ENCODE results near the gene ACACB. TPM values are rescaled to one million over a fixed set of nuclear protein-coding genes. Genes with fewer than 3 reads are reported as not detected.

ACACB gene
- total RNA-seq, 1 donor, result 6.4 TPM

GRCh38 chr12:109268896-109269295 is 152.5 kb downstream of the ACACB start:
- Histone ChIP-seq H3K9me3 (ENCODE audit: low read depth, low read length) (no peaks in the 10 kb centered on the region), H3K27me3 (ENCODE audit: insufficient read depth, low read length) (no peaks in the 10 kb centered on the region), H3K4me3 (ENCODE audit: low read length) (no peak overlapping the region), H3K4me1 (ENCODE audit: insufficient read depth, low read length) (no peaks in the 10 kb centered on the region)

GRCh38 chr12:109269428-109269827 is 153.0 kb downstream of the ACACB start:
- Histone ChIP-seq H3K27me3 (ENCODE audit: insufficient read depth, low read length) (no peaks in the 10 kb centered on the region), H3K9me3 (ENCODE audit: low read depth, low read length) (no peaks in the 10 kb centered on the region), H3K4me1 (ENCODE audit: insufficient read depth, low read length) (no peaks in the 10 kb centered on the region), H3K4me3 (ENCODE audit: low read length) (no peak overlapping the region)

- no peaks in the 10 kb centered on the region for H3K4me1 ChIP-seq (ENCODE audit: insufficient read depth, low read length)
- no peaks in the 10 kb centered on the region for H3K27me3 ChIP-seq (ENCODE audit: insufficient read depth, low read length)
- no peaks in the 10 kb centered on the region for H3K9me3 ChIP-seq (ENCODE audit: low read depth, low read length)
- no peak overlapping the region for H3K4me3 ChIP-seq (ENCODE audit: low read length)
Measured at GRCh38 chr12:109270494-109270893, 154.1 kb downstream of the ACACB start.

DNA sequence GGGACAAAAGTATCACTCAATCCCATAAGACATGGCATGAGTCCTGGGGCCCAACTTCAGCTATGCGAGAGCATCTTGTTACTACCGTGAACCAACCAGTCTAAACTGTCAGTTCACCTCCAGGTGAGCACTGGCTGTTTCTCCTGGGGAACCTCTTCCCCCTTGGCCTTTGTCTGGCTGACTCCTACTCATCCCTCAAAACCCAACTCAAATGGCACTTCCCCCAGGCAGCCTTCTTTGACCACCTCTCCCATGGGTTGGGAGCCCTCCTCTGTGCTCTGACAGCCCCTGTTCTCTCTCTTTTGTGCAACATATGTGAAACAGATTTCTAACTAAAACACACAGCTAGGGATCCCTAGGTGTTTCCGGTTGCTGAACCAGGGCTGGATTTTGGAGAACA is 155.0 kb downstream of the ACACB start:
- Histone ChIP-seq H3K9me3 (ENCODE audit: low read depth, low read length) (no peaks in the 10 kb centered on the region), H3K4me1 (ENCODE audit: insufficient read depth, low read length) (no peaks in the 10 kb centered on the region), H3K4me3 (ENCODE audit: low read length) (no peak overlapping the region), H3K27me3 (ENCODE audit: insufficient read depth, low read length) (no peaks in the 10 kb centered on the region)

DNA sequence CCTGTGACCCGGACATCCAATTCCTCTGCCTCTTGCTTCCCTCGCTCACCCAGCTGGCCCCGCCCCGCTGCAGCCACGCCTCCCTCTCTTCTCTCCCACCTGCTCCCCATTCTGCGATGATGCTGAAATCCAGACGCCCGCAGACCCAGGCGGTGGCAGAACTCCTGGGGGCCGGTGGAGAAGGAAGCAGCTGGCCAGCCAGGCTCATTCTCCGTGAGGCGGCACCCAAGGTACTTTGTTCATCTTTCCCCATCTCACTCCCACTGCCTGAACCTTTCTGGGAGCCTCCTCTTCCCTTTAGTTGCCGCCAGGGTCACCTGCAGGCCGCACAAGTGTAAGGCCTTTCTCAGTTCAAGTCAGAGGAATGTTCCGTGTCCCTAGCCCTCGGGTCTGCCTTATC is 157.0 kb downstream of the ACACB start:
- Histone ChIP-seq H3K9me3 (ENCODE audit: low read depth, low read length) (no peaks in the 10 kb centered on the region), H3K4me3 (ENCODE audit: low read length) (no peak overlapping the region), H3K27me3 (ENCODE audit: insufficient read depth, low read length) (no peaks in the 10 kb centered on the region), H3K4me1 (ENCODE audit: insufficient read depth, low read length) (no peaks in the 10 kb centered on the region)

DNA sequence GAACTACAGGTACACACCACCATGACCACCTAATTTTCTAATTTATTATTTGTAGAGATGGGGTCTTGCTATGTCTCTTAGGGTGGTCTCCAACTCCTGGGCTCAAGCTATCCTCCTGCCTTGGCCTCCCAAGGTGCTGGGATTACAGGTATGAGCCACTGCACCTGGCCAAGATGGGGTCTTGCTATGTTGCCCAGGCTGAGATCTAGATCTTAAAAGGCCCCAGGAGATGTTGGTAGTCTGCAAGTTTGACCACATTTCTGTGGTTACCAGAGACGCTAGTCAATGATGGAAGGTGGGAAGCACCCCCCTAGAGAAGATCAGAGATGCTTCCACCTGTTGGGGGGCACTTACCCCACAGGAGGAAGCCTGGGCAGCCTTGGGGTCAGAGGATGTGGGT is 158.0 kb downstream of the ACACB start:
- no peaks in the 10 kb centered on the region for H3K27me3 ChIP-seq (ENCODE audit: insufficient read depth, low read length)
- no peaks in the 10 kb centered on the region for H3K9me3 ChIP-seq (ENCODE audit: low read depth, low read length)
- H3K4me1 ChIP-seq (ENCODE audit: insufficient read depth, low read length), result no peaks in the 10 kb centered on the region
- no peak overlapping the region for H3K4me3 ChIP-seq (ENCODE audit: low read length)

DNA sequence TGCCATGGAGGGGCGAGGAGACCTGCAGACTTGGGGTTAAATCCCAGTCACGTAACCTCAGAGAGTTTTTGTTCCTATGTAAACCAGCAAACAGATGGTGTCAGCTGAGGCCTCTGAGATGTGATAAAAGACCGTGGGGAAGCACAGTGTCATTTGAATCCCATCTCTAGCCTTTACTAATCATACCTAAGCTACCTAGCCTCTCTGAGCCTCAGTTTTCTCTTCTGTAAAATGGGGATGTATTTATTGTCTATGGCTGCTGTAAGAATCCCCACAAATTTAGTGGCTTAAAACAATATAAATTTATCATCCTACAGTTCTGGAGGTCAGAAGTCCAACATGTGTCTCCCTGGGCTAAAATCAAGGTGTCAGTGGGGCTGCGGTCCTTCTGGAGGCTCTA is 158.8 kb downstream of the ACACB start:
- H3K27me3 ChIP-seq (ENCODE audit: insufficient read depth, low read length), result no peaks in the 10 kb centered on the region
- no peaks in the 10 kb centered on the region for H3K9me3 ChIP-seq (ENCODE audit: low read depth, low read length)
- no peak overlapping the region for H3K4me3 ChIP-seq (ENCODE audit: low read length)
- H3K4me1 ChIP-seq (ENCODE audit: insufficient read depth, low read length), result no peaks in the 10 kb centered on the region

DNA sequence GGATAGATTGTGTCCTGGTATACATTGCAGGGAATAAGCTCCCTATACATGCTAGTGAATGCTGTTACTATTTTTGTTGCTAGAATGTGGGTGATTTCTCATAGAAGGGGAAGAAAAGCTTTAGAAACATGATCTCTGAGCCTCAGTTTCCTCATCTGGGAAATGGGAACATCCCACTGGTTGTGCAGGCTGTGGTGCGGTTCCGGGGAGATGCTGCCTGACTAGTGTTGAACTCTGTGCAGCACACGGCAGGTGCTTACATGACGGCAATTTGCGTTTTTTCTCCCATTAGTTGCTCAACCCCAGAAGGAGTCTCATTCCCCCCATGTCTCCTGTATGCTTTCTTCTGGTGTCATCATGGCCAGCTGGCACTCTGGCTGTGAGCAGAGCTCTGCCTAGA is 159.8 kb downstream of the ACACB start:
- Histone ChIP-seq H3K4me1 (ENCODE audit: insufficient read depth, low read length) (no peaks in the 10 kb centered on the region), H3K27me3 (ENCODE audit: insufficient read depth, low read length) (no peaks in the 10 kb centered on the region), H3K9me3 (ENCODE audit: low read depth, low read length) (no peaks in the 10 kb centered on the region), H3K4me3 (ENCODE audit: low read length) (no peak overlapping the region)

- H3K9me3 ChIP-seq (ENCODE audit: low read depth, low read length), result no peaks in the 10 kb centered on the region
- H3K4me3 ChIP-seq (ENCODE audit: low read length), result no peak overlapping the region
- H3K27me3 ChIP-seq (ENCODE audit: insufficient read depth, low read length), result no peaks in the 10 kb centered on the region
- H3K4me1 ChIP-seq (ENCODE audit: insufficient read depth, low read length), result no peaks in the 10 kb centered on the region
Measured at GRCh38 chr12:109277255-109277898, 161.0 kb downstream of the ACACB start.

GRCh38 chr12:109277899-109278762 is 161.7 kb downstream of the ACACB start:
- Histone ChIP-seq H3K27me3 (ENCODE audit: insufficient read depth, low read length) (no peaks in the 10 kb centered on the region), H3K4me3 (ENCODE audit: low read length) (no peak overlapping the region), H3K4me1 (ENCODE audit: insufficient read depth, low read length) (no peaks in the 10 kb centered on the region), H3K9me3 (ENCODE audit: low read depth, low read length) (no peaks in the 10 kb centered on the region)

DNA sequence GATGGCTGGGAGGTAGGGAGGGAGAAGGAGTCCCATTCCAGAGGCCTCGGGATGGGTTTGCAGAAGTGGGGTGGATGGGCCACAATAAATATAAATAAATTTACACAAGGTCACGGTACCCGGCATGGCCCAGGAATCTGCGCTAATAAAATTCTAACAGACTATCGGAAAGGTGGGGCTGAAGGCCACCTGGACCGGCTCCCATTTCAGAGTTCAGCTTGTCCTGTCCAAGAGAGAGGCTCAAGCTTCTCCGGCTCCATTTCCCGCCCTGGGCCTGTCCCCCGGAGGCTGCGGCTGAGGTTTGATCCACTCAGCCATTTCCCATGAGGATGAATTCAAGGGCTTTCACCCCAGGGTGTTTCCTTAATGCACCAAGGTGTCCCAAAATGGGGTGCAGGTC is 162.5 kb downstream of the ACACB start:
- Histone ChIP-seq H3K9me3 (ENCODE audit: low read depth, low read length) (no peaks in the 10 kb centered on the region), H3K4me1 (ENCODE audit: insufficient read depth, low read length) (no peaks in the 10 kb centered on the region), H3K27me3 (ENCODE audit: insufficient read depth, low read length) (no peaks in the 10 kb centered on the region), H3K4me3 (ENCODE audit: low read length) (no peak overlapping the region)

- Histone ChIP-seq H3K4me3 (ENCODE audit: low read length) (no peak overlapping the region), H3K4me1 (ENCODE audit: insufficient read depth, low read length) (no peaks in the 10 kb centered on the region), H3K9me3 (ENCODE audit: low read depth, low read length) (no peaks in the 10 kb centered on the region), H3K27me3 (ENCODE audit: insufficient read depth, low read length) (no peaks in the 10 kb centered on the region)
Measured at GRCh38 chr12:109279525-109279924, 163.1 kb downstream of the ACACB start.

DNA sequence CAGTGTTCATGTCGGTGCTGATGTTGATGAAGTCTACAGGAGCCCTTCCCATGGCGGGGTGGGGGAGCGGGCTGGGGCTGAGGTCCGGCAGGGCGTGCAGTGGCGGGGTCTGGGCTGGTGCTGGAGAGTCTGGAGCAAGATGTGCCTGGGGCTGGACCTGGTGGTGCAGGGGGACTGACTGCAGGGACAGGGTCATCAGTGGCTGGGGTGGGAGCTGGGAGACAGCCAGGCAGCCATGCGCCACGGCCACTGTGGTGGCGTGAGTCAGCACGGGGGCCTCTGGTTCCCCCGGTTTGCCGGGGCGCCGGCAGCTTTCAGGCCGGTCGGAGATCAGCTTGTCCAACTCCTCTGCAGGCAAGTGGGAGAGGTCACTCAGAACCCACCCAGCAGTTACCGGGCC is 165.1 kb downstream of the ACACB start:
- no peaks in the 10 kb centered on the region for H3K9me3 ChIP-seq (ENCODE audit: low read depth, low read length)

DNA sequence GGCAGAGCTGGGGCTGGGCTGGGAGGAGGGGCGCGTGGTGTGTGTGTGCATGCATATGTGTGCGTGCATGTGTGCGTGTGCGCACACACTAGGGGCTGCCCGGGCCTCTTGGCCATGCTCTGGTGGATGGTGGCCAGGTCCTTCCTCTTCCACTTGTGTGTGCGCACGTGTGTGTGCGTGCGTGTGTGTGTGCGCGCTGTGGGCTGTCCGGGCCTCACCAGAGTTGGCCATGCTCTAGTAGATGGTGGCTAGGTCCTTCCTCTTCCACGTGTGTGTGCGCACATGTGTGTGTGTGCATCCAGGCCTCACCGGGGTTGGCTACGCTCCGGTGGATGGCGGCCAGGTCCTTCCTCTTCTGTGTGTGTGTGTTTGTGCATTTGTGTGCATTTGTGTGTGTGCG is 168.0 kb downstream of the ACACB start:
- Histone ChIP-seq H3K27me3 (ENCODE audit: insufficient read depth, low read length) (no peaks in the 10 kb centered on the region), H3K9me3 (ENCODE audit: low read depth, low read length) (no peaks in the 10 kb centered on the region), H3K4me3 (ENCODE audit: low read length) (no peak overlapping the region), H3K4me1 (ENCODE audit: insufficient read depth, low read length) (no peaks in the 10 kb centered on the region)

More for the DNA sequence above, 165.1 kb downstream of the ACACB start:
- Histone ChIP-seq H3K27me3 (ENCODE audit: insufficient read depth, low read length) (no peaks in the 10 kb centered on the region), H3K4me1 (ENCODE audit: insufficient read depth, low read length) (no peaks in the 10 kb centered on the region), H3K4me3 (ENCODE audit: low read length) (no peak overlapping the region)

DNA sequence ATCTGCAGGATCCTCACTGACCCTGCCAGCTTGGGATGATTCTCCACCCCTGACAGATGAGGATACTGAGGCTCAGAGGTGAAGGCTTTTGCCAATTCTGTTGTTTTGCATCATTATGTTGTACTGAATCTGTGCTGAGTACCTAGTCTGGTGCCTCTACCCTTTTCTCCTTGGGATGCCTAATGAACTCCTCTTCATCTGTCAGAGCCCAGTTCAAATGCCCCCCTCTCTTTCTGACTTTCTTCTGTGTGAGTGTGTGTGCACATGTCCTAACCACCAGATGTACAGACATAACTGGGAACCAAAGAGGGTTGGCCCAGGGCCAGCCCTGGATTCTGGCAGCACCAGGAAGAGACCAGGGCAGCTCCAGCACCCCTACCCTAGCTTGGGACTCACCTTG is 169.9 kb downstream of the ACACB start:
- H3K4me3 ChIP-seq (ENCODE audit: low read length), result no peak overlapping the region
- no peaks in the 10 kb centered on the region for H3K27me3 ChIP-seq (ENCODE audit: insufficient read depth, low read length)
- no peaks in the 10 kb centered on the region for H3K9me3 ChIP-seq (ENCODE audit: low read depth, low read length)
- H3K4me1 ChIP-seq (ENCODE audit: insufficient read depth, low read length), result no peaks in the 10 kb centered on the region

GRCh38 chr12:109286652-109287051 is 170.3 kb downstream of the ACACB start:
- no peaks in the 10 kb centered on the region for H3K27me3 ChIP-seq (ENCODE audit: insufficient read depth, low read length)
- no peaks in the 10 kb centered on the region for H3K4me1 ChIP-seq (ENCODE audit: insufficient read depth, low read length)
- no peak overlapping the region for H3K4me3 ChIP-seq (ENCODE audit: low read length)
- H3K9me3 ChIP-seq (ENCODE audit: low read depth, low read length), result no peaks in the 10 kb centered on the region
